DND-41 (cell line): Measurements from ENCODE around the gene C7orf25.

Experiments used
- ATAC-seq: fragments of 200-7000 bp; cut with Tn5 transposase; 3 replicates; pipeline ENCODE4 v1.9.1; 2021; ENCODE audit warnings: low read depth; ENCODE audit not compliant: insufficient read depth
- DNase-seq: peaks from one replicate; pipeline ENCODE4 v3.0.0-alpha.2; 2020
- H2AFZ ChIP-seq: 2 replicates; pipeline ENCODE4 v1.6.0; 2012; ENCODE audit warnings: low read depth, low read length
- H3K27ac ChIP-seq: 2 replicates; pipeline ENCODE4 v1.5.1; 2012; ENCODE audit warnings: low read length, inconsistent platforms
- H3K27me3 ChIP-seq: fragments of 200-600 bp; sonication (generic); 2 replicates; pipeline ENCODE4 v1.6.0; 2012; ENCODE audit warnings: low read length, mild to moderate bottlenecking, inconsistent platforms; ENCODE audit not compliant: insufficient read depth, poor library complexity
- H3K36me3 ChIP-seq: 2 replicates; pipeline ENCODE4 v1.5.1; 2012; ENCODE audit warnings: low read length, inconsistent platforms; ENCODE audit not compliant: insufficient read depth
- H3K4me1 ChIP-seq: 2 replicates; pipeline ENCODE4 v1.5.1; 2012; ENCODE audit warnings: mild to moderate bottlenecking, low read length; ENCODE audit not compliant: insufficient read depth
- H3K4me2 ChIP-seq: 2 replicates; pipeline ENCODE4 v1.6.0; 2012; ENCODE audit warnings: mild to moderate bottlenecking, moderate library complexity, low read length, inconsistent platforms; ENCODE audit not compliant: insufficient read depth
- H3K4me3 ChIP-seq, 2 experiments: fragments of 200-600 bp in 1 of 2; shearing (Covaris generic) in 1 of 2; 2 replicates each; pipeline ENCODE4 v1.5.1; 2012 to 2016; ENCODE audit warnings: inconsistent platforms in 2 of 2, low read length in 2 of 2, mild to moderate bottlenecking in 2 of 2, low read depth in 1 of 2, moderate library complexity in 1 of 2
- H3K79me2 ChIP-seq: 2 replicates; pipeline ENCODE4 v1.6.0; 2012; ENCODE audit warnings: low read length, inconsistent platforms; ENCODE audit not compliant: insufficient read depth
- H3K9ac ChIP-seq: 2 replicates; pipeline ENCODE4 v1.6.0; 2012; ENCODE audit warnings: low read depth, mild to moderate bottlenecking, inconsistent platforms, low read length, moderate library complexity
- H3K9me3 ChIP-seq: 2 replicates; pipeline ENCODE4 v1.5.1; 2012; ENCODE audit warnings: low read length, moderate library complexity, mild to moderate bottlenecking, inconsistent platforms; ENCODE audit not compliant: insufficient read depth, severe bottlenecking
- H4K20me1 ChIP-seq: 2 replicates; pipeline ENCODE4 v1.6.0; 2012; ENCODE audit warnings: low read length; ENCODE audit not compliant: insufficient read depth
- CTCF ChIP-seq: IDR thresholded peaks from 2 replicates; pipeline ENCODE4 v1.5.1; 2012; ENCODE audit warnings: borderline replicate concordance, low read length, moderate library complexity, mild to moderate bottlenecking; ENCODE audit not compliant: poor library complexity, severe bottlenecking; ENCODE audit errors: extremely low read depth
- EZH2 ChIP-seq: IDR thresholded peaks from 3 replicates; pipeline ENCODE4 v1.6.1; 2012; ENCODE audit warnings: borderline replicate concordance, low read depth, mild to moderate bottlenecking, moderate library complexity, low read length, inconsistent platforms; ENCODE audit not compliant: severe bottlenecking

The C7orf25 gene

GRCh38 chr7:42914009-42914408, 2.1 kb upstream of the C7orf25 start:
- TF ChIP-seq EZH2: no peak
- no peak for TF ChIP-seq CTCF
- Histone ChIP-seq H3K4me2 (no peak overlapping the region), H3K4me3 (no peak overlapping the region), H3K36me3 (peaks cover 42% of the 10 kb centered on the region), H3K79me2 (peaks cover 12% of the 10 kb centered on the region), H3K27ac (peak overlapping the region; percentile 38), H3K9ac (no peak overlapping the region), H3K4me1 (peaks cover 41% of the 10 kb centered on the region), H3K27me3 (no peaks in the 10 kb centered on the region), H4K20me1 (0 out of 2 replicates have a peak, but pooled peaks cover 1% of the 10 kb centered on the region), H3K9me3 (no peaks in the 10 kb centered on the region), H2AFZ (no peak overlapping the region)
- ATAC-seq (no peak), DNase-seq (no peak)

- H3K36me3 ChIP-seq: peaks cover 39% of the 10 kb centered on the region
- no peak overlapping the region for H3K4me2 ChIP-seq
- H2AFZ ChIP-seq: no peak overlapping the region
- H3K9me3 ChIP-seq: no peaks in the 10 kb centered on the region
- ATAC-seq (no peak), DNase-seq (no peak)
- H3K4me3 ChIP-seq: no peak overlapping the region
- no peaks in the 10 kb centered on the region for H4K20me1 ChIP-seq
- TF ChIP-seq CTCF (no peak), EZH2 (no peak)
- H3K79me2 ChIP-seq: peaks cover 12% of the 10 kb centered on the region
- H3K9ac ChIP-seq: no peak overlapping the region
- peaks cover 41% of the 10 kb centered on the region for H3K4me1 ChIP-seq
- no peaks in the 10 kb centered on the region for H3K27me3 ChIP-seq
- H3K27ac ChIP-seq: peak overlapping the region; percentile 38
These were observed 1.7 kb upstream of the C7orf25 start for GRCh38 chr7:42913591-42913990.

DNA sequence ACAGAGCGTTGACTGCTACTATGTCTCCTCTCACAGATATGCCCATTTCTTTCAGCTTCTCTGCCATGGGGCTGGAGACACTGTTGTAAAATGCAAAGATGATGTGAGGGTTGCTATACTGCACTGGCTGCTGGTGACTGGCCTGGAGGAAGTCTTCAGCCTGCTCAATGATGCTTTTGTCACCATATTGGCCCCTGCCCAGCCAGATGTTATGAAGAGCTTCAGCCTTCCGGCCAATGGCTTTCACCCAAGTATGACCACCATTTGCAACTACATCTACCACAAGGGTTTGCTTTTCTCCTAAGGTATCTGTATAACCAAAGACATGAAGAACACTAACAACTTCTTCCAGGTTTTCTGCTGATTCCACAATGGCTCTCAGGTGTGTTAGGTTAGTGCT, 1.6 kb downstream of the C7orf25 start:
- no peaks in the 10 kb centered on the region for H3K27me3 ChIP-seq
- H3K4me2 ChIP-seq: peak overlapping the region; percentile 88; the same call in 1 of the 2 replicates
- H3K27ac ChIP-seq: no peak overlapping the region
- TF ChIP-seq EZH2 (no peak), CTCF (no peak)
- H3K36me3 ChIP-seq: peaks cover 8% of the 10 kb centered on the region; the same call in 1 of the 2 replicates
- H3K9me3 ChIP-seq: no peaks in the 10 kb centered on the region
- no peak overlapping the region; a peak in 1 of 4 replicates for H3K4me3 ChIP-seq
- no peak for DNase-seq
- ATAC-seq: no peak
- H3K9ac ChIP-seq: no peak overlapping the region
- peaks cover 12% of the 10 kb centered on the region for H3K79me2 ChIP-seq
- H4K20me1 ChIP-seq: no peaks in the 10 kb centered on the region
- H3K4me1 ChIP-seq: peaks cover 41% of the 10 kb centered on the region
- H2AFZ ChIP-seq: no peak overlapping the region

DNA sequence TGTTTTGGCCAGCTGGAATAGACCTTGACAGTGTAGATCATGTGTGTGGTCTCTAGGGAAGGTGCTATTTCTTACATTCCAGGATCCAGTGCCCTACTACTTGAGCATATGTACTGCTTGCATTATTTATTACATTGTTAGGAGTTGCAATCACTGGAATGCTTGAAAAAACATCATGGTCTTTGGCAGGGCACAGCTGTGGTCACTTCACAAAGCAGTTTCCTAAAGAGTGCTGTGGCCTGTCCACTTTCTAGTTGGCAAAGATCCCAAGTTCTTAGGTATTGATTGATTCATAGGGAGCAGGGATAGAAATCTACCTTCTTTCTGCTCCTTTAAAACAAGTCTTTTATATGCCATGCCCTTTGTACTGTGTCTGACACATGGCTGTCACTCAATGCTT, 4.6 kb downstream of the C7orf25 start:
- no peak for ATAC-seq
- Histone ChIP-seq H3K4me2 (no peak overlapping the region), H3K9ac (no peak overlapping the region), H3K9me3 (no peaks in the 10 kb centered on the region), H3K4me3 (no peak overlapping the region), H3K4me1 (peaks cover 15% of the 10 kb centered on the region), H3K36me3 (no peaks in the 10 kb centered on the region), H2AFZ (no peak overlapping the region), H3K27ac (no peak overlapping the region), H4K20me1 (no peaks in the 10 kb centered on the region), H3K27me3 (no peaks in the 10 kb centered on the region), H3K79me2 (peaks cover 12% of the 10 kb centered on the region)
- DNase-seq: no peak
- TF ChIP-seq EZH2: no peak
- TF ChIP-seq CTCF: no peak
